Astrocyte (in vitro differentiated cells and primary cell): ENCODE results near the gene PSD. TPM values are rescaled to one million over a fixed set of nuclear protein-coding genes. Genes with fewer than 3 reads are reported as not detected.

Source experiments
- DNase-seq: peaks from one replicate; pipeline ENCODE4 v3.0.0-alpha.2; 2010; ENCODE audit warnings: low read depth
- FAIRE-seq: peaks from 2 replicates; lab custom pipeline; 2011; peaks lifted over from hg19 to GRCh38; lab: Jason Lieb, UNC
- H2AFZ ChIP-seq: 2 replicates; pipeline ENCODE4 v1.6.0; 2012; ENCODE audit warnings: low read depth, low read length, inconsistent platforms
- H3K27ac ChIP-seq: 2 replicates; pipeline ENCODE4 v1.5.1; 2011; ENCODE audit warnings: low read depth, low read length, inconsistent platforms
- H3K27me3 ChIP-seq: 2 replicates; pipeline ENCODE4 v1.6.0; 2011; ENCODE audit warnings: low read length, inconsistent platforms; ENCODE audit not compliant: insufficient read depth
- H3K36me3 ChIP-seq: 2 replicates; pipeline ENCODE4 v1.5.1; 2011; ENCODE audit warnings: low read length, inconsistent platforms; ENCODE audit not compliant: insufficient read depth
- H3K4me1 ChIP-seq: 2 replicates; pipeline ENCODE4 v1.5.1; 2011; ENCODE audit warnings: low read length, inconsistent platforms; ENCODE audit not compliant: insufficient read depth
- H3K4me2 ChIP-seq: 2 replicates; pipeline ENCODE4 v1.6.0; 2012; ENCODE audit warnings: low read length, inconsistent platforms
- H3K4me3 ChIP-seq: 2 replicates; pipeline ENCODE4 v1.5.1; 2011; ENCODE audit warnings: low read depth, mild to moderate bottlenecking, low read length, inconsistent platforms; ENCODE audit not compliant: insufficient read depth
- H3K79me2 ChIP-seq: 2 replicates; pipeline ENCODE4 v1.6.0; 2012; ENCODE audit warnings: mild to moderate bottlenecking, low read length, inconsistent platforms; ENCODE audit not compliant: insufficient read depth
- H3K9ac ChIP-seq: 2 replicates; pipeline ENCODE4 v1.6.0; 2012; ENCODE audit warnings: mild to moderate bottlenecking, low read length, inconsistent platforms
- H3K9me3 ChIP-seq: 2 replicates; pipeline ENCODE4 v1.5.1; 2012; ENCODE audit warnings: low read depth, mild to moderate bottlenecking, low read length, inconsistent platforms; ENCODE audit not compliant: insufficient read depth
- H4K20me1 ChIP-seq: 2 replicates; pipeline ENCODE4 v1.6.0; 2012; ENCODE audit warnings: low read length, inconsistent platforms; ENCODE audit not compliant: insufficient read depth
- H3K27ac Mint-ChIP-seq: one replicate; pipeline ENCODE4 v1.8.0; 2021; ENCODE audit warnings: mild to moderate bottlenecking, mixed read lengths; ENCODE audit not compliant: unreplicated experiment
- H3K27me3 Mint-ChIP-seq: one replicate; pipeline ENCODE4 v1.8.0; 2021; ENCODE audit warnings: low read depth, mixed read lengths; ENCODE audit not compliant: unreplicated experiment
- H3K36me3 Mint-ChIP-seq: one replicate; pipeline ENCODE4 v1.8.0; 2021; ENCODE audit warnings: low read depth, mixed read lengths; ENCODE audit not compliant: unreplicated experiment
- H3K4me1 Mint-ChIP-seq: one replicate; pipeline ENCODE4 v1.8.0; 2021; ENCODE audit warnings: low read depth, mixed read lengths; ENCODE audit not compliant: unreplicated experiment
- H3K4me3 Mint-ChIP-seq: one replicate; pipeline ENCODE4 v1.8.0; 2021; ENCODE audit warnings: mild to moderate bottlenecking, moderate library complexity, mixed read lengths; ENCODE audit not compliant: unreplicated experiment
- H3K9me3 Mint-ChIP-seq: one replicate; pipeline ENCODE4 v1.8.0; 2021; ENCODE audit warnings: mild to moderate bottlenecking, mixed read lengths; ENCODE audit not compliant: unreplicated experiment
- CTCF ChIP-seq: IDR thresholded peaks from 2 replicates; pipeline ENCODE4 v1.5.1; 2011; ENCODE audit warnings: low read depth, mild to moderate bottlenecking, inconsistent platforms, low read length, moderate library complexity; ENCODE audit not compliant: insufficient read depth
- EZH2 ChIP-seq: IDR thresholded peaks from 2 replicates; pipeline ENCODE4 v1.6.1; 2012; ENCODE audit warnings: mild to moderate bottlenecking, low read length, inconsistent platforms; ENCODE audit not compliant: insufficient read depth
- total RNA-seq: library from RNA; stranded (reverse); gene quantifications from 2 replicates; pipeline ENCODE4 v1.2.1, GENCODE V29; 2021

The PSD gene
- total RNA-seq, 1 donor from 2014 or later, result 8.8 TPM

- H3K4me1 ChIP-seq, result no peaks in the 10 kb centered on the region
- no peak overlapping the region for H3K4me2 ChIP-seq
- H3K27me3 ChIP-seq, result no peaks in the 10 kb centered on the region
- no peak overlapping the region for H2AFZ ChIP-seq
- Mint-ChIP-seq H3K9me3 (no peaks in the 10 kb centered on the region), H3K27me3 (no peaks in the 10 kb centered on the region), H3K4me3 (no peak overlapping the region), H3K4me1 (peaks cover 11% of the 10 kb centered on the region), H3K36me3 (peaks cover 41% of the 10 kb centered on the region), H3K27ac (no peak overlapping the region)
- H3K79me2 ChIP-seq, result no peaks in the 10 kb centered on the region
- no peak overlapping the region for H3K27ac ChIP-seq
- peaks cover 73% of the 10 kb centered on the region for H3K36me3 ChIP-seq
- H4K20me1 ChIP-seq, result peaks cover 59% of the 10 kb centered on the region
- no peaks in the 10 kb centered on the region for H3K9me3 ChIP-seq
- H3K4me3 ChIP-seq, result no peak overlapping the region
- DNase-seq, result no peak
- FAIRE-seq, result no peak
- no peak for TF ChIP-seq EZH2
- TF ChIP-seq CTCF, result no peak
- no peak overlapping the region for H3K9ac ChIP-seq
Observed at GRCh38 chr10:102371295-102371694, 47.3 kb downstream of the PSD start.

DNA sequence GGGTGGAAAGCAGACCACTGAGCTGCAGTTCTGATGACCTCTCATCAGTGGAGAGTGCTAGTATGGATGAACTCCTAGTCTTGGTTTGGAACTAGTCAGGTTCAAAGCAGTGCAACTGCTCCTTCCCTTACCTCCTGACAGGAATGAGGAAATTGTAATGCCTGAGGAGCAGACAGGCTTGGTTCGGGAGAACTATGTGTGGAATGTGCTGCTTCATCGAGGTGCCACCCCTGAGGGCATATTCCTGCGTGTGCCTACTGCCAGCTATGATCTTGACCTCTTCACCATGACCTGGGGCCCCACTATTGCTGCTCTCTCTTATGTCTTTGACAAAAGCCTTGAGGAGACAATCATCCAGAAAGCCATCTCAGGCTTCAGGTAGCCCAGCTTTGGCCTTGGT, 50.5 kb downstream of the PSD start:
- H3K4me3 ChIP-seq, result no peak overlapping the region
- H3K79me2 ChIP-seq, result no peaks in the 10 kb centered on the region
- no peak overlapping the region for H2AFZ ChIP-seq
- peaks cover 52% of the 10 kb centered on the region for H4K20me1 ChIP-seq
- H3K27ac ChIP-seq, result no peak overlapping the region
- TF ChIP-seq CTCF (no peak), EZH2 (no peak)
- no peaks in the 10 kb centered on the region for H3K9me3 ChIP-seq
- H3K4me1 ChIP-seq, result no peaks in the 10 kb centered on the region
- no peaks in the 10 kb centered on the region for H3K27me3 ChIP-seq
- Mint-ChIP-seq H3K36me3 (peaks cover 48% of the 10 kb centered on the region), H3K27me3 (no peaks in the 10 kb centered on the region), H3K9me3 (no peaks in the 10 kb centered on the region), H3K27ac (no peak overlapping the region), H3K4me3 (no peak overlapping the region), H3K4me1 (peaks cover 11% of the 10 kb centered on the region)
- H3K36me3 ChIP-seq, result peaks cover 66% of the 10 kb centered on the region
- DNase-seq, result no peak
- no peak overlapping the region for H3K9ac ChIP-seq
- H3K4me2 ChIP-seq, result no peak overlapping the region
- no peak for FAIRE-seq

DNA sequence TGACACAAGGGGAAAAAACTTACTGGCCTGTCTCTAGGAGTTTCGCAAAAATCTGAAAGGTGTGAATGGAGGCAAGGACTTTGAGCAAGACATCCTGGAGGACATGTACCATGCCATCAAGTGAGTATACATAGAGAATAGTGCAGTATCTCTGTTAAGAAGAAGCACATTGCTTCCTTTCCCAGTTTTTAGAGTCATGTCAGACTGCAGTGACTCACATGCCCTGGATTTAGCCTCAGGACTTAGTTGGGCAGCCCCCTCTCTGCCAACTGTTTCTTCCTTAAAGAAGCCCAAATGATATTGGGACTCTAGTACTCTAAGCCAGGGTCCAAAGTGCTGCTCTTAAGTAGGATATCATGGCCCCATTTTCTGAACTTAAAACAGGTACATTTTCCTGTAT, 51.1 kb downstream of the PSD start:
- H3K4me3 Mint-ChIP-seq, result no peak overlapping the region
- H3K4me1 Mint-ChIP-seq, result peaks cover 11% of the 10 kb centered on the region
- Histone ChIP-seq H3K4me3 (no peak overlapping the region), H4K20me1 (peaks cover 56% of the 10 kb centered on the region), H3K4me2 (no peak overlapping the region), H3K36me3 (peaks cover 66% of the 10 kb centered on the region), H3K27me3 (no peaks in the 10 kb centered on the region), H3K79me2 (no peaks in the 10 kb centered on the region), H3K4me1 (no peaks in the 10 kb centered on the region), H3K9me3 (no peaks in the 10 kb centered on the region), H3K27ac (no peak overlapping the region), H3K9ac (no peak overlapping the region), H2AFZ (no peak overlapping the region)
- DNase-seq, result no peak
- no peak for FAIRE-seq
- H3K27me3 Mint-ChIP-seq, result no peaks in the 10 kb centered on the region
- TF ChIP-seq EZH2 (no peak), CTCF (no peak)
- H3K27ac Mint-ChIP-seq, result no peak overlapping the region
- H3K36me3 Mint-ChIP-seq, result peaks cover 52% of the 10 kb centered on the region
- no peaks in the 10 kb centered on the region for H3K9me3 Mint-ChIP-seq
